ENCODE results near the gene ACVRL1.

- TF ChIP-seq ARNTL (CRISPR knock-in tag; IDR thresholded peaks at IDR 0.05; ENCODE audit: borderline replicate concordance, low read depth) (no peak), TCF4 (CRISPR knock-in tag; IDR thresholded peaks at IDR 0.05; ENCODE audit: borderline replicate concordance) (no peak), ISL1 (CRISPR knock-in tag; IDR thresholded peaks at IDR 0.05) (no peak), ZNF70 (CRISPR knock-in tag; IDR thresholded peaks at IDR 0.05) (no peak), PATZ1 (CRISPR knock-in tag; IDR thresholded peaks at IDR 0.05; ENCODE audit: borderline replicate concordance) (no peak), ESRRG (CRISPR knock-in tag; IDR thresholded peaks at IDR 0.05) (no peak), ZNF8 (CRISPR knock-in tag; IDR thresholded peaks at IDR 0.05) (no peak)
These were observed 40.5 kb upstream of the ACVRL1 start for GRCh38 chr12:51866762-51867161.
